Lung (tissue), 12 donors: ENCODE measurements around the gene TP63. TPM values are rescaled to one million over a fixed set of nuclear protein-coding genes. Genes with fewer than 3 reads are reported as not detected.

Experiments used
- ATAC-seq: fragments of 200-7000 bp; cut with Tn5 transposase; one replicate; pipeline ENCODE4 v1.9.1; 2020; ENCODE audit warnings: moderate number of reproducible peaks; ENCODE audit not compliant: insufficient read depth, low FRiP score
- DNase-seq, 3 donors: peaks; one replicate each; pipeline ENCODE4 v3.0.0-alpha.2; 2013 to 2017
- H3K27ac ChIP-seq, 2 donors: one replicate each; pipeline ENCODE4 v1.5.1; 2013; ENCODE audit warnings: mild to moderate bottlenecking in 2 of 2, moderate library complexity in 2 of 2, control low read depth in 1 of 2, inconsistent platforms in 1 of 2, low read depth in 1 of 2, low read length in 1 of 2
- H3K27me3 ChIP-seq, 3 donors: one replicate each; pipeline ENCODE4 v1.5.1; 2013; ENCODE audit warnings: low read length in 2 of 3; ENCODE audit not compliant: control insufficient read depth in 3 of 3, insufficient read depth in 3 of 3
- H3K36me3 ChIP-seq, 4 donors: one replicate each; pipeline ENCODE4 v1.5.1; 2013; ENCODE audit warnings: low read length in 4 of 4, mild to moderate bottlenecking in 1 of 4, moderate library complexity in 1 of 4; ENCODE audit not compliant: control insufficient read depth in 4 of 4, insufficient read depth in 4 of 4
- H3K4me1 ChIP-seq, 5 donors: one replicate each; pipeline ENCODE4 v1.5.1; 2013; ENCODE audit warnings: low read length in 5 of 5, mild to moderate bottlenecking in 2 of 5, moderate library complexity in 1 of 5; ENCODE audit not compliant: control insufficient read depth in 5 of 5, insufficient read depth in 5 of 5
- H3K4me3 ChIP-seq: one replicate; pipeline ENCODE4 v1.5.1; 2013; ENCODE audit warnings: mild to moderate bottlenecking, control low read depth, moderate library complexity
- H3K9ac ChIP-seq, 2 donors: one replicate each; pipeline ENCODE4 v1.5.1; 2013; ENCODE audit warnings: low read length in 2 of 2, control low read depth in 1 of 2; ENCODE audit not compliant: insufficient read depth in 1 of 2
- H3K9me3 ChIP-seq, 4 donors: one replicate each; pipeline ENCODE4 v1.5.1; 2013; ENCODE audit warnings: low read length in 3 of 4, mild to moderate bottlenecking in 1 of 4, moderate library complexity in 1 of 4; ENCODE audit not compliant: control insufficient read depth in 4 of 4, insufficient read depth in 3 of 4
- CTCF ChIP-seq: IDR thresholded peaks from 2 replicates; pipeline ENCODE4 v1.5.1; 2012; ENCODE audit warnings: mild to moderate bottlenecking; ENCODE audit errors: control extremely low read depth, extremely low read depth
- WGBS, 2 donors: extraction: QIAGEN DNeasy Blood & Tissue Kit; methylation state at CpG; one replicate each; pipeline ENCODE4 v1.1.7; 2013; 5-methylcytosine and 5-hydroxymethylcytosine counted together
- polyA plus RNA-seq, 2 donors: library from polyadenylated mRNA; stranded (reverse); fragments of 200-250 nt; gene quantifications; one replicate each; pipeline ENCODE4 v1.2.1, GENCODE V29; 2013
- total RNA-seq, 2 donors: library from RNA; depleted of rRNA in 1 of 2; stranded (reverse); fragments of >200 nt in 1 of 2; gene quantifications; one replicate each; pipeline ENCODE4 v1.2.1, GENCODE V29; 2014 to 2021
- donor health status: control.
- donor health status: control.
- donor health status: Bipolar disorder and iron deficiency.
- donor health status: healthy.
- donor health status: DM: yes; HTN: yes; CAD: no.

Gene TP63
- total and polyA plus RNA-seq, 4 donors = 1.1 to 12.3 (median 2.7) TPM

DNA sequence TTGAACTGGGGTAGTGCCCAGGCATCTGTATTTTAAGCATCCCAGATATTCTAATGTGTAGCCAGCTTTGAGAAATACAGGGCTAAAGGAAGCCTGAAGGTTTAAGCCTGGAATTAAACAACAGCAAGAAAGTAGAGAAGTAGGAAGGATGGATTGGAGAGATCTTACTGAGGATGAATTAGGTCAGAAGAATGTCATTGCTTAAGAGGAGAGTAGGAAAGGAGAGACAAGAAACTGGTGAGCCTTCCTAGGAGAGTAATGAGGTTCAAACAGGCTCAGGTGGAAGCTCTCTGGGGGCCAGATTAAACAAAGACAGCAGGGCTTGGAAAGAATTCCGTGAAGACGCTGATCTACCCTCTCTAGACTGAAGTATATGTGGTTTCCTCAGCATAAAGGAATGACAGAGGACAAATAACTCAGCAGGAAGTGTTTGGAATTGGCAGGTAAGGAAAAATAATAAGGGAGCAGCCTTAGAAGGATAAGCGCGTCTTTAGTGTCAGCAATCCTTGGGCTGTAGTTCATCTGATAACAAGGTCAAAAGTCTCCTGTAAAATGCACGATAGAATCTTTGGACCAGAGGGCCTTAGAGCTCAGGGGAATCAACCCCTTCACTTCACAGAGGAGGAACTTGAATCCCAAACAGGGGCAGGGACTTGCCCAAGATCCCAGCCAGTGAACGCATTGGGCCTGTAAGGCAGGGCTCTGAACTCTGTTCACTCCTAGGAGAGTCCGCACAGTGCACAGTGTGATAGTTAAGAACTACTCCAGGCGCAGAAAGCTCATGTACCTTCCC, 90.9 kb downstream of the TP63 start:
- DNase-seq = no peak
- 80 to 87% methylated on average over 8 of the region's 8 CpGs for WGBS, 2 donors
- ATAC-seq = no peak

GRCh38 chr3:189724356-189724755, 93.2 kb downstream of the TP63 start:
- WGBS, 2 donors = 72 to 86% methylated on average over 4 of the region's 4 CpGs
- H3K9ac ChIP-seq = no peak overlapping the region
- no peak overlapping the region for H3K27ac ChIP-seq
- DNase-seq (peak in 1 of 3 donors; percentile 37), ATAC-seq (no peak)
- H3K4me3 ChIP-seq = no peak overlapping the region
- H3K9me3 ChIP-seq = no peaks in the 10 kb centered on the region
- no peaks in the 10 kb centered on the region for H3K27me3 ChIP-seq
- H3K4me1 ChIP-seq = no peaks in the 10 kb centered on the region
- H3K36me3 ChIP-seq = no peaks in the 10 kb centered on the region
- no peak for TF ChIP-seq CTCF

More for the DNA sequence above, 90.9 kb downstream of the TP63 start:
- Histone ChIP-seq H3K27me3 (no peaks in the 10 kb centered on the region), H3K4me1 (no peaks in the 10 kb centered on the region), H3K27ac (no peak overlapping the region), H3K4me3 (no peak overlapping the region), H3K36me3 (no peaks in the 10 kb centered on the region), H3K9me3 (no peaks in the 10 kb centered on the region), H3K9ac (no peak overlapping the region)
- TF ChIP-seq CTCF = no peak

DNA sequence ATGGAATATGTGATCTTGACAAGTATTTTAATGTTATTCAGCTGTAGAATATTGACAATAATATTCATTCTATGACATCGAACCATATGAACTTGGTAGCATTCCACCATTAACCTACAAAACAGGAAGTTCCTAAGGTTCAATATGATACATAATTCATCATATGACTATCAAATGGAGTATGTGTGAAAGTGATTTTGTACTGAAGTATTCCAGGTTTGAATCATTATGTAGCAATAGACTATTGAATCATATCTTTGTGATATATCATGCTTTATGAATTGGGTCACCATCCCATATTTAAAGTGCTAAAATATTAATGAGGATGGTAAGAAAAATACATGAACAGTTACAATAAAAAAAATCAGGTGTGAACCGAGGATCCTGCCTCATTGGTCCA, 95.1 kb downstream of the TP63 start:
- 84 to 92% methylated on average over 2 of the region's 2 CpGs for WGBS, 2 donors
- no peak for DNase-seq

More for the DNA sequence above, 95.1 kb downstream of the TP63 start:
- Histone ChIP-seq H3K27ac (no peak overlapping the region), H3K4me3 (no peak overlapping the region), H3K27me3 (no peaks in the 10 kb centered on the region), H3K9ac (no peak overlapping the region), H3K4me1 (no peaks in the 10 kb centered on the region), H3K36me3 (no peaks in the 10 kb centered on the region), H3K9me3 (no peaks in the 10 kb centered on the region)
- no peak for ATAC-seq
- TF ChIP-seq CTCF = no peak
